ENCODE measurements around the gene ABLIM1.

The ABLIM1 gene

DNA sequence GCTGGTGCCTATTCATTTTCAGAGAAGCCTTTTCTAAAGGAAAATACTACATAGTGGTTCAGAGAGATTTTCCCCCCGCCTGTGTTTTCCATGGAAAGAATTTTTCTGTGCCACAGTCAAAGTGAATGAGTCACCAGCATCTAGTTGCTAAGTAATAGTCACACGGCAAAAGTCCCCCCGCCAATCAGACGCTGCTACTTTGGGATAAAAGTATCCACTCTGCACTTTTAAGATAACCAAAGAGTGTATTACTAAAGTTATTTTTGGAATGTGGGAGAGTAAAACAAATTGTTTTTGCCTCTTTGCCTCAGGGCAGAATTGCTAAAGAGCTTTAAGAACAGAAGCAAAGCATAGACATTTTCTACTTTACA is 23.5 kb downstream of the ABLIM1 start:
- in situ Hi-C loops (cut with MboI; ENCODE audit: low pct_unique_long_range_greater_than_20kb, low sequenced_read_pairs, unreplicated experiment): no loop called here
- DNase-seq (ENCODE audit: low spot score): no peak
- TF ChIP-seq, protein P1, sequence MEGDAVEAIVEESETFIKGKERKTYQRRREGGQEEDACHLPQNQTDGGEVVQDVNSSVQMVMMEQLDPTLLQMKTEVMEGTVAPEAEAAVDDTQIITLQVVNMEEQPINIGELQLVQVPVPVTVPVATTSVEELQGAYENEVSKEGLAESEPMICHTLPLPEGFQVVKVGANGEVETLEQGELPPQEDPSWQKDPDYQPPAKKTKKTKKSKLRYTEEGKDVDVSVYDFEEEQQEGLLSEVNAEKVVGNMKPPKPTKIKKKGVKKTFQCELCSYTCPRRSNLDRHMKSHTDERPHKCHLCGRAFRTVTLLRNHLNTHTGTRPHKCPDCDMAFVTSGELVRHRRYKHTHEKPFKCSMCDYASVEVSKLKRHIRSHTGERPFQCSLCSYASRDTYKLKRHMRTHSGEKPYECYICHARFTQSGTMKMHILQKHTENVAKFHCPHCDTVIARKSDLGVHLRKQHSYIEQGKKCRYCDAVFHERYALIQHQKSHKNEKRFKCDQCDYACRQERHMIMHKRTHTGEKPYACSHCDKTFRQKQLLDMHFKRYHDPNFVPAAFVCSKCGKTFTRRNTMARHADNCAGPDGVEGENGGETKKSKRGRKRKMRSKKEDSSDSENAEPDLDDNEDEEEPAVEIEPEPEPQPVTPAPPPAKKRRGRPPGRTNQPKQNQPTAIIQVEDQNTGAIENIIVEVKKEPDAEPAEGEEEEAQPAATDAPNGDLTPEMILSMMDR (IDR thresholded peaks at IDR 0.05; ENCODE audit: extremely low read depth, insufficient read depth, missing control alignments): no peak

DNA sequence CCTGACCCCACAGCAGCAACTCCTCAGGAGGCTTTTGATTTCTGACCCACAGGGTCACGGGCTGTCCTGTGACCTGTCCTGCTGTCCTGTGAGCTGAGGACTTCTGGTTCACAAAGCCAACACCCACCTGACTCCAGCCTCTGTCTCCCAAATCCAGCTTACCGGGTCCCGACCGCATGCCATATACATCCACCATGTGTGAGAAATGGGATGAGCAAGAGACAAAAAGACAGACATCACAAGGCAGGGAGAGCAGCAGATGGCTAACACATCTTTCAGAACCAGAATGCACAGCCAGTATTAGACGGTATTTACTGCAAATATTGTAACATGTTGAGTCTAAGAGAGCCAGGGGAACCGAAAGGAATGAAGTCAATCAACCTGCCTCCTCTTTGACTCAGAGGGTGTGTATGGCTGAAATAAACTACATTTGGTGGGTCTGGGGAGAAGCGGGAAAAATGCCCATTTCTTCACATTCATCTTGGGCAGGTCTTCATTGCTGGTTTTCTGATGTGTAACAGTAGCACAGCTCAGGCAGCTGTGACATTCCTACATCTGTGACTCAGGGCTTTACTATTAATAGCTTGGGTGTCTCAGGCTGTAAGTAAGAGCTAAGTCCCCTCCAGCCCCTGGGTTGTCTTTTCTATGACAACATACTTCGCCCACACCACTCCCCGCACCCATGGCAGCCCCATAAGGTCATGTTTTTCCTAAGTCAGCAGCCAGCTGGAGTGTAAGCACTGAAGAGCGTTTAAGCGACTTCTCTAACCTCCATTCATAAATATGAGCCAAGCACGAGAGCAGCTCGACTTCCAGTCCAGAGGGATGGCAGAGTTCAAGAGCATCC is 25.0 kb downstream of the ABLIM1 start:
- peak; percentile 43 for DNase-seq (ENCODE audit: low spot score)
- in situ Hi-C loops (cut with MboI; ENCODE audit: low pct_unique_long_range_greater_than_20kb, low sequenced_read_pairs, unreplicated experiment): no loop called here

DNA sequence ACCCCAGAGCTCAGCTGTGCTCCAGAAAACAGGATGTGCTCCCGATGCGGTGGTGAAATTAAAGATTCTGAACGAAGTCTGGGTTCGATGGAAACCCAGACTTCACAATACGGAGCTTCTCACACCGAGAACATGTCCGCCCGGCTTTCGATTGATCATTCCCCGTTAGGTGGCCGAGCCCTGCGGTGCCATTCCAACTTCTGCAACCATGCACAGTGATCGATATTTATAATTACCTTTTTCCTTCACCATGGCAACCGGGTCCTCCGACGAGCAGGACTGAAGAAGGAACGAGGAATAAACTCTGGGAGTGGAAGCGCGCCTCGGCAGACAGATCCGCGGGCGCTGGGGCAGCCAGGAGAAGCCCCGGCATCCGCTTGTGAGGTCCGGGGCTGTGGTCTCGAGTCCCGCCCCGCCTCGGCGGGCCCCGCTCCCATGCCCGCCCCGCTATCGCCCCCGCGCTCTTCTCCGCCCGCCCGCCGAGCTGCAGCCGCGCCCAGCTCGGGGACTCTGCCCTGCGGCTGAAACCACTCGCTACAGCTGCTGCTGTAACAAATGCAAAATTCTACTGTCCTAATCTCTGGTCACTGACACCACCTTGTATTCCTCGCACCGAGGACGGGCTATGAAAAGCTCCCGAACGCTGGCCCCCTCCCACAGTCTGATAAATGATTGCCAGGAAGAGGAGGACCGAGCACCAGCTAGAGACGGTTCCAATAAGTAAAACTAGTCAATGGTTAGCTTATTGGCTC is 26.2 kb downstream of the ABLIM1 start:
- peak; percentile 45 for DNase-seq (ENCODE audit: low spot score)
- TF ChIP-seq, protein P1 (IDR thresholded peaks at IDR 0.05; ENCODE audit: extremely low read depth, insufficient read depth, missing control alignments): no peak
- in situ Hi-C loops (cut with MboI; ENCODE audit: low pct_unique_long_range_greater_than_20kb, low sequenced_read_pairs, unreplicated experiment): no loop called here

More for the DNA sequence above, 25.0 kb downstream of the ABLIM1 start:
- TF ChIP-seq, protein P1 (IDR thresholded peaks at IDR 0.05; ENCODE audit: extremely low read depth, insufficient read depth, missing control alignments): no peak

DNA sequence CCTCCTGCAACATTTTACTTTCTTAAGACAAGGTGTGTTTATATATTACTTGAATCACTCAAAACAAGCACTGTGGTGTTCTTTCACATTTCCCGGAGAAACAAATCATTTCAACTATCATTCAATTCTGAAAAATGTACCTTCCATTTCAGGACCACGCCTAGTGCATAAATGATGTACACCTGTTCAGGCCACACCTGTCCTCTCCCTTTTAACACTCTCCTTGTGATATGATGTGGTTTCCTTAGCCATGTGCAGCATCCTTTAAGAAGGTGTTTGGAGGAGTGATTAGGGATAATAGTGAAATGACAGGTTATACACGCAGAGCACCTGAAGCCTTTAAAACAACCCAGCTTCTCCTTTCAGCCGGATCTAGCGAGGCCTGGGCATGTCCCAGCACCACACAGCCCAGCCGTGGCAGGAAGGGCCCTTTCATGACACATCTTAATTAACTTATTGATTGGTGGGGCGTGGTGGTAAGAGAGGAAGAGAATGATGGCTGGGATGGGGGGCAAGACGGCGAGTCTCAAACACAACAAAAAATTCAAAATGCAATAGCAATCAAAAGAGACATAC is 26.9 kb downstream of the ABLIM1 start:
- TF ChIP-seq, protein P1 (IDR thresholded peaks at IDR 0.05; ENCODE audit: extremely low read depth, insufficient read depth, missing control alignments): no peak
- DNase-seq (ENCODE audit: low spot score): peak; percentile 33
- in situ Hi-C loops (cut with MboI; ENCODE audit: low pct_unique_long_range_greater_than_20kb, low sequenced_read_pairs, unreplicated experiment): no loop called here

DNA sequence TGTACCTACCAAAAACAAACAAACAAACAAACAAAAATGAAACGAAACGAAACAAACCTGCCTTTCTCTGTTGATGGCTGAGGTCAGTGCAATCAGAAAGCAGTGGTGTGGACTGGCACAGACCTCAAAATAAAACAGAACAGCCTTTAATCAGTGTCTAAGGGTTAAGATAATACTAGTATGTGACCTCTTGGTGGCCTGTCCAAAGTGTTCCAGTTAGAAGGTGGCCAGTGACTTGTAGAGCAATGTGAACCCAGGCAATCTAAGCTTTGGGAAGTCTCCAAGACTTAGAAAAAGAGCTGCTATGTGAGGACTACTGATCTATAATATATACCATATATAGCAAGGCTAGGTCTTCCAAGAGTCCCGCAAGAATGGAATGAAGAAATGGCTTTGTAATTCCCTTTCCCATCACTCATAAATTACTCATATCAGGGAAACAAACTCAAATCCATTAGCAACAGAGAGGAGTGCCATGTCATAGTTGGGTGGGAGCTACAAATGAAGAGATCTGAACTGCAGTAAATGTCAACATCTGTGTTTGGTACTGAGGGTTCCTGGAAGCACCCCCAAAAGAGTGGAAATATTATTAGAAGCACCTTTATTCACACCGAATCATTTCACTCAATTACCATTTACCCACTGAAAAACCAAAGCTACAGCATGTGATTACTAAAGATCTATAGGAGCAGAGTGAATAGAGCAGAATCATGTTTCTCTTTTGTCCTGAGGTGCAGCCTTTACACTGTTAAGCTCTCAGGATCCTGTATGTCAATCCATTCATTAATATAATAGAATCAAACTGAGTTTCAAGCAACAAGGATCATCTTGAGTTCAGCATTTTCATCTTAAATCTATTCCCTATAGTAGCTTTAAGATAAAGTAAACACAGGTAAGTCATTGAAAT is 28.0 kb downstream of the ABLIM1 start:
- TF ChIP-seq, protein P1 (IDR thresholded peaks at IDR 0.05; ENCODE audit: extremely low read depth, insufficient read depth, missing control alignments): no peak
- in situ Hi-C loops (cut with MboI; ENCODE audit: low pct_unique_long_range_greater_than_20kb, low sequenced_read_pairs, unreplicated experiment): no loop called here
- DNase-seq (ENCODE audit: low spot score): no peak

All from GM13977 (cell line).